ENCODE results near the gene RASA3.

The RASA3 gene

DNA sequence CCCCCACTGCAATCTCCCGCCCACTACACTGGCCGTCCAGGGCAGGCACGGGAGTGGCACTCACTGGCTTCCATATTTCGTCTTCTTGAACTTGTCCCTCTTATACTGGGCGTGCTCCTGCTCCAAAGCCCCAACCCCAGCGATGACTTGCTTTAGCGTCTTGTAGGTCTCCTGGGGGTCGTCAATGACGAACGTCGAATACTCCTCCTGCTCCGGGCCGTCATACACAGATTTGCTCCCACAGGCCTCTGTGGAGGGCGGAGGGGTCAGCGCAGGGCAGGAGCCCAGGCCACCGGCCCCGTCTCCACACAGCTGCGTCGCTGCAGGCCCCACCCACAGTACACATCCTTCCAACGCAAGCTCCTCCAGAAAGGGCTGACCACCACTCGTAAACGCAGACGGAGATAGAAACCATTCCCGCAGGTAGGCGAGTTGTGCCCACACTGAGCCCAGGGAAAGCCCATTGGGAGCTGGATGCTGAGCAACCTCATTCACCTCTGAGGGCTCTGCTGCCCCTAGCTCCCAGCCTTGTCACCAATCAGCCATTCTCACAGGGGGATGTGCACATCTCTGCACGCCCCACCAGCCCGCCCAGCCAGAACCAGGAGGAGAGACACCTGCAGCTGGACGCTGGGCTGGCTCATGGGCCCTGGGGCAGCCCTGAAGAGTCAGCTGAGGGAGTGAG is 150.7 kb downstream of the RASA3 start:
- no peak for DNase-seq (ENCODE audit: low read depth in 2 of 2)

DNA sequence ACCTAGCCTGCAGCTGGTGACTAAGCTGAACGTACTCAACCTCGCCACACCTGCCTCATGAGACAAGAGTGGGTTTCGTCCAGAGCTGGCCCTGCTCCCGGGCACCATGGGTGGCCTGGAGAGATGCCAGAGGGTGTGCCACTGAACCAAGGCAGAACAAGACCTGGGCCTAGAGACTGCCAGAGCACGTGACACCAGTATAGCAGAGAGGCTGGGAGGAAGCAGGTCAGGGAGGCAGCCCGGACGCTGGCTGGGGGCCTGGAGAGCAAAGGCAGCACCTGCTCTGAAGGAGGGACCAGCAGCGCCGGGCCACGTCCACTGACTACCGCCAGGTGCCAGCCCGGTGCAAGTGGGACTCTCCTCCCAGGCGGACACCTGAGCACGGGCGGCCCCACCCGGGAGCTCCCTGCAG is 151.2 kb downstream of the RASA3 start:
- DNase-seq (ENCODE audit: low read depth in 2 of 2), result no peak

DNA sequence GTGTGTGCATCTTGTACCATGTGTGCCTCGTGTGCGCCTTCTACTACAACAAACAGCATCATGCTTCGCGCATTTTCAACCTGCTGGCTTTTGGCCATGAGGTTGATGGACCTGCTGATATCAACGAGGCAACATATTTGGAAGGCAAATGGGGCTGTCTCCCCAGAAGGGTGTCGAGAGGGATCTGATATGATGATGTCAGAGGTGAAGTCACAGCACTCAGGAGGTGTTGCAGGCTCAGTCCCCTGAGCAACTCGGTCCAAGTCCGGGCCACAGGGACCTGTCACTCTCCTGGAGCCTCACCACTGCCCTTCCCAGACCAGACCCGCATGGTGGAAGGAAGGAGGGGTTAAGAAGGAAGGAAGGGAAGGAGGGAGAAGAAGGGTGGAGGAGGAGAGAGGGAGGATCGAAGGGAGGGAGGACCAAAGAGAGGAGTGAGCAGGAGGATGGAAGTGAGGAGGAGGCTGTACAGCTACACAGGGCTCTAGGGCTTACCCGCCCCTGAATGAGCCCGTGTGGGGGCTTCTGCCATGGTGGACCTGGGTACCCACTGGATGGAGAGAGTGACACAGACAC is 151.8 kb downstream of the RASA3 start:
- no peak for DNase-seq (ENCODE audit: low read depth in 2 of 2)

GRCh38 chr13:113979791-113980471 is 152.5 kb downstream of the RASA3 start:
- DNase-seq (ENCODE audit: low read depth in 2 of 2), result no peak

DNA sequence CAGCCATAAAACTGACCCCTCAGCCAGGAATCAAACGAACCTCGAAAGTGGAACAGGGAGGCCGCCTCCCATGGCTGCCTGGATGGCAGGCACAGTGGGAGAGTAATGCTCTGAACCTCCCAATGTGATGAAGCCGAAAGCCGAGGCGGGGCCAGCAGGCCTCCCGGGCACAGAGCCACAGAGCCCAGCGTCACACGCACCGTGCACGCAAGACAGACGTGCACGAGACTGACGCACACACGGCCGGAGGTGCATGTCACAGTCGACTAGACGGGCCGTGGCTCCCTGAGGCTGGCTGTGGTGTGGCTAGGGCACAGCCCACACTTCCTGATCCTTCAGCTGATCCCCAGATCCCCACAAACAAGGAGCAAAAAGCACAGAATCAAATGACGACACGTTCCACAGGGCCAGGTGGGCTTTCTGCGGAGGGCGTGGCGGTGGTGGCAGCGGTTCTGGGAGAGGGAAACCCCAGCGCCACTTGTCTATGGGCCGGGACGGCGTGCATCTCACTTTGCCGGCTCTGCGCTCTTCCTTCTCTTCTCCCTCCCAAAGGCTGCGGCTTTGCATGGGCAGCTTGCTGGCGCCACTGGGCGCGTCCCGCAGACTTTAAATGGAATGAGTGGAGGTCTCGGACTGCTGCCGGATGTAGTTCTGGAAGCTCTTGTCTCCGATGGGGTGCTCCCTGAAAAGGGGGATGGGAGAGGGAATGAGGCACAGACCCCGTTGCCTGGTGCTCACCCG is 153.5 kb downstream of the RASA3 start:
- DNase-seq (ENCODE audit: low read depth in 2 of 2), result no peak

GRCh38 chr13:113977976-113978375 is 154.4 kb downstream of the RASA3 start:
- DNase-seq (ENCODE audit: low read depth in 2 of 2), result no peak

DNA sequence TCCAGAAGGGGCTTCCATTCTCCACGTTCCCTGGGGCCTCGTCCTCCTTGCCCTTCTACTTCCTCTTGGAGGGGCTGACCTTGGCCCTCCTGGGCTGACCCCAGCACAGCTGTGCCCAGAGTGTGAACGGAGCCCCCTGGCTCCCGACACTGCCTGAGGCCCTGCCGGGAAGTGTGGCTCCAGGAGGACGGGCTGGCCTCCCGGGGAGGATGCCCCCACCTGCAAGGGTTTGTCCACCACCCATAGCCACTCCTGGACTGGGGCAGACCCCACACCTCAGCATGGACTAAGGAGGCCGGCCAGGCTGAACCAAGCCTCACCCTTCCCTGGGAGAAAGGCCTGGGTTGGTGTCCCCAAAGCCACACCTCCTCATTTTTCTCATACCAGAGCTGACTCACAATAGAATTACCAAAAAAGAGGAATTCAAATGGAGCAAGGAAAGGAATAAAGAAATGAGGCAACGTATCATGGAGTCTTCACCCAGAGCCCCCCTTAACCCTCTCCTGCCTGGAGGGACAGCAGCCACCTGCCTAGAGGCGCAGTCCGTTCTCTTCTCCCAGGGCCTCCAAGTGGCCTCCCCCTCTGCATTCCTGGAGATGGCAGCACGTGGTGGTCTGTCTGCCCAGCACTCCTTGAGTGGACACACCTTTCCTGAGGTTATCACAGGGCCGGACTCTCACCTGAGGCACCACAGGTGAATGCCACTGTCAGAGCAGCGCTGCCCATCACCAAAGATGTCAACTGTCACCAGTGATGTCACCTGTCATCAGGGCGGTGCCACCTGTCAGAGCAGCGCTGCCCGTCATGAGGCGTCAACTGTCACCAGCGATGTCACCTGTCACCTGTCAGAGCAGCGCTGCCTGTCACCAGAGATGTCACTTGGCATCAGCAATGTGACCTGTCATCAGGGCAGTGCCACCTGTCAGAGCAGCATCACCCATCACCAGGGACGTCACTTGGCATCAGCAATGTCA is 155.4 kb downstream of the RASA3 start:
- no peak for DNase-seq (ENCODE audit: low read depth in 2 of 2)

DNA sequence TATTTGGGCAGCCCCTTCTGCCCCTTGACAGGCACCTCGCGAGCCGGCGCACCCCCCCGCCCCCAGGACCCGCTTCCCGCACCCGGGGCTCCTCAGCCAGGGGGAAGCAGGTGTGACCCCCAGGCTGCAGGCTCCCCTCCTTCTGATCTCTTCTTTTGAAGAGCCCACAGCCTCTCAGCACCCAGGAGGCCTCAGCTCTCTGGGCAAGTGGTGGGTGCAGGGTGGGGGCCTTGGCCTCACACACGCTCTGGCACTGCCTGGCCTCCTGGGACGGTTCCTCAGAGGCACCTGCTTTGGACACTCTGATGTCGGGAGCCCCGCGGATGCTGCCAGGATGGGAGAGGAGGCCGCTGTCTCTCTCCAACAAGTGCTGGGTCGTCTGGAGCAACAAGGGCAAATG is 157.0 kb downstream of the RASA3 start:
- no peak for DNase-seq (ENCODE audit: low read depth in 2 of 2)

DNA sequence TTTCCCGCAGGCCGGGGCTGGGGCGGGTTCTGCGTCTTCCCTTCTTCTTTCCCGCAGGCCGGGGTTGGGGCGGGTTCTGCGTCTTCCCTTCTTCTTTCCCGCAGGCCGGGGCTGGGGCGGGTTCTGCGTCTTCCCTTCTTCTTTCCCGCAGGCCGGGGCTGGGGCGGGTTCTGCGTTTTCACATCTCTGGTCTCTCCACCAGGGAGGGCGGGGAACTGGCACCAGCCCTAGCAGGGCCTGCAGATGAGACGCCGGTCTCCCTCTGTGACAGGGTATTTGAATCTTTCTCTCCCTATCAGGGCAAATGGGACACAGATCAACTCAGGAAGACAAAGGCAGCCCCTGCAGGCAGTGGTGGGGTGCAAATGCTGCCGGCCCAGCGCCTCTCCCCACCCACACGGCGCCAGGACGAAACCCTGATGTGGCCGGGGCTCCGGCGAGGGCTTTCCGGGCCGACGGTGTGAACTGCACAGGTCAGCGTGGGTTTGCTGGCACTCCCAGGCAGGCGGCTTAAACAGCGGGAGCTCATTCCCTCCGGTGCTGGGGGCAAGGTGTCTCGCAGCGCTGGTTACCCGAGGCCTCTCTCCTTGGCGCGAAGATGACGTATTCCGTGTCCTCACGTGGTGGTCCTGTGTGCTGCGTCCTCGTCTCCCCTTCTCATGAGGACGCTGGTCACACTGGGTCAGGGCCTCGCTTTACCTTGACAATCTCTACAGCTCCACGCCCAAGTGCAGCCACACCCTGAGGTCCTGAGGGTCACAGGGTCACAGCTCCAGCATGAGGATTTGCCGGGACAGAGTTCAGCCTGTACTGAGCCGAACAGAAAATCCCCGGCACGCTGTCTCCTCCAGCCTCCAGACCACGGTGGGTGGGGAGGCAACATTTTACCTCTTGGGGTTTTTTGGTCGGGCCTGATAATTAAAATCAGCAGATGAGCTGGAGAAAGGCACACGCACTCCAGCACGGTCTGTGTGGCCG is 157.8 kb downstream of the RASA3 start:
- no peak for DNase-seq (ENCODE audit: low read depth in 2 of 2)

DNA sequence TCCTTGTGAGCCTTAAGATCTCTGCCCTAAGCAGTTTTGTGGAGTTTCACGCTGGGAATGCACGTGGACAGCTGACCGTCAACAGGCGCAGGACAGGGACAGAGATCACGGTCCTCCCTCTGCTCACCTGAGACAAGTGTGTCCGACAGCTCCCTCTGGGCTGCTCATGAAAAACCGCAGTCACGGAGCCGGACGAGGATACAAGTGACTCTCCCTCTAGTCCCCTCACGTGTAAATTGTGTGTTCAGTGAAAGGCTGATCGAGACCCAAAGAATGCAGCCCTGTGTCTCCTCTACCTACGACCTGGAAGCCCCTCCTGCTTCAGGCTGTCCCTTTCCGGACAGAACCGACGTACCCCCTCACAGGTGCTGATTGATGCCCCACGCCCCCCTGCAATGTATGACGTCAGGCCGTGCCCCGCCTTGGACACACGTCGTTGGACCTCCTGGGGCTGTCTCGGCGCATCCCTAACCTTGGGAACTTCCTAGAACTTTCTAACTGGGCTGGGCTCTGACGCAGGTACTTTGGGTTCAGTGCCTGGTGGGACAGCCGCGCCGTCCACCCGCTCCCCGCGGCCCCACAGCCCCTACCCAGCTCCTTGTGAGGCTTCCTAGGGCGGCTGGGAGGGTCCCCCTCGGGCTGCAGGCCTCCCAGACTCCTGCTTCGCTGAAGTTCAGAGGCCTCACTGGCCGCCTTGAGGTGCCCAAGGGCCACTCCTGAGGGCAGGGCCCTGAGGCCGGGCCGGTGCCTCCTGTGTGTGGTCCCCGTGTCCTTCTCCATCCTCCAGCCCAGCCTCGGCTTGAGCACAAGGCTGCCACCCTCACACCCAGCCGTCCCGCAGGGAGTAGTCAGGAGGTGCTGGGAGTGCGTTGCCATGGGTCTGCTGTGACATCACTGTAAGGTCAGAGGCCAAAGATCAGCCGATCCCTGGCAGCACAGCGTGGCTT is 158.9 kb downstream of the RASA3 start, which contains the start of gene C13orf46:
Gene C13orf46, minus strand, starts transcription at position 859 of the 947 bp plus-strand sequence. Its CDS starts 79 bp downstream, at position 780.
- DNase-seq (ENCODE audit: low read depth in 2 of 2), result no peak

- DNase-seq (ENCODE audit: low read depth in 2 of 2), result no peak
These were observed 159.8 kb downstream of the RASA3 start for GRCh38 chr13:113972451-113973217.

- no peak for DNase-seq (ENCODE audit: low read depth in 2 of 2)
These were observed 160.8 kb downstream of the RASA3 start for GRCh38 chr13:113971471-113972231.

DNA sequence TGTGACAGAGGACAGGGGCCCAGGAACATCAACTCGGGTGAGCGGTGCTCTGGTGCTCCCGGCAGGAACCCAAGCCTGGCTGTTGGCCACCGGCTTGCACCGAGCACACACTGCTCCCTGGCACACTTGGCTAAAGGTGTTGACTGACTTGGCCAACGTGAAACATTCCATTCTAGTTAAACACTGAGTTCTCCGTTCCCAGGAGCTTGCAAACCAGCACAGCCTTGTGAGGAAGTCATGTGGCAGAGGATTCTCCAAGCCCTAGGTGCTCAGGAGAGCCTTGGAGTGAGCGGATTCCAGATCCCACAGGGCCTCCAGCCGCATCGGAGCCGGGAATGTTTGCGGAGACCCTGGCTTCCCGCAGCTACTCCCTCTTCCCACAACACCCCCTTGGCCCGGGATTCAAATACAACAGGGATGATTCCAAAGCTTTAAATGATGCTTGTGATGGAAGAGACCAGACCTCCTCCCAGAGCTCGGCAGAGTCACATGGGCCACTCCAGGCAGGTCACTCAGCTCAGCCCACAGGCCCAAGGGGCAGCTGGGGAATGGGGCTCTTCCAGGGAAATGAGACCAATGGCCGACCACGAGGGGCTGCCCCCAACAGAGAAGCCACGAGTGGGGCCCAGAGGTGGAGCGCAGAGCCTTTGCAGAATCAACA is 161.5 kb downstream of the RASA3 start:
- DNase-seq (ENCODE audit: low read depth in 2 of 2), result no peak

DNA sequence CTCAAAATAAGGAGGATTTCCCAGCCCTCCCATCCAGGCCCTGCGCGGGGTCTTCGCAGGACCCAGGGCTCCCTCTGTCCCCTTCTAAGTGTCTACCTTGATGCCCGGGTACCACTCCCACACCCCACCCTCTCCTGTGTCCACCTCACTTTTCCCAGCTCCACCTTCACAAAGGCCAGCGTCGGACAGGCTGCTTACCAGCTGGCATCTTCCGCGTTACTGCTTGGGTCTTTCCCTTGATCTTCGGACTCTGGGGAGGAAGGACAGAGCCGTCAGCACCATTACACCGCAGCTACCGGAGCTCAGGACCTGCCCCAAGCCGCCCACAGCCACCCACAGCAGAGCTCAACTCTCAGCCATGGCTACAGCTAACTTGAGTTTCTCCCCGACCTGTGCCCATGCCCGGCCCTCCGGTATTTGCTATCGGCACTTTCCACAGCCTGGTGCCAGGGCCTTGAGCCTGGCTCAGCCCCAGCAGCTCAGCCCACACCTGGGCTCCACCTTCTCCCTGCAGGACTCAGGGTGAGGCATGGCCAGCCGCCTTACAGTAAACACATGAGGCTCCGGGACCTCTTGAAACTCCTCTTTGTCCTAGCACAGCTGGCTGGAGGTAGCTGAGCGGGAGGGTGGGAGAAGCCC is 162.3 kb downstream of the RASA3 start:
- no peak for DNase-seq (ENCODE audit: low read depth in 2 of 2)

GRCh38 chr13:113969311-113969972 is 163.0 kb downstream of the RASA3 start:
- DNase-seq (ENCODE audit: low read depth in 2 of 2), result no peak
